IMR-90 (cell line): Measurements from ENCODE around the gene ADAMTS16. TPM values are rescaled to one million over a fixed set of nuclear protein-coding genes. Genes with fewer than 3 reads are reported as not detected.

ENCODE experiments used
- ATAC-seq: fragments of 200-7000 bp; cut with Tn5 transposase; 2 replicates; pipeline ENCODE4 v1.9.1; 2020; ENCODE audit warnings: low read depth, mild to moderate bottlenecking, moderate library complexity
- BruUV-seq: library from RNA; stranded (reverse); fragments of 400-500 nt; replicated peaks from 2 replicates; lab custom pipeline; 2021; lab: Mats Ljungman, UMichigan
- CTCF ChIA-PET: fragments of 300-600 bp; formaldehyde crosslinking; extraction: SDS; loops from one replicate; lab custom pipeline; 2021; ENCODE audit warnings: antibody characterized with exemption; lab: Yijun Ruan, JAX
- POLR2A ChIA-PET: fragments of 300-600 bp; sonication (Branson Sonifier 250); formaldehyde crosslinking; loops from one replicate; lab custom pipeline; 2022; ENCODE audit warnings: antibody characterized with exemption; ENCODE audit not compliant: unreplicated experiment; lab: Charles Lee
- DNase-seq: peaks from one replicate; pipeline ENCODE4 v3.0.0; 2013
- H2AFZ ChIP-seq: replicated peaks from 2 replicates; pipeline ENCODE3; 2013; ENCODE audit warnings: low read length, mild to moderate bottlenecking; ENCODE audit not compliant: poor library complexity
- H2AK5ac ChIP-seq: 2 replicates; pipeline ENCODE4 v1.6.1; 2013; ENCODE audit warnings: low read depth, low read length, inconsistent platforms
- H2AK9ac ChIP-seq: replicated peaks from 2 replicates; pipeline ENCODE3; 2013; ENCODE audit warnings: mild to moderate bottlenecking, low read depth, low read length, moderate library complexity; ENCODE audit not compliant: poor library complexity
- H2BK120ac ChIP-seq: 2 replicates; pipeline ENCODE4 v1.6.1; 2013; ENCODE audit warnings: low read depth, low read length, inconsistent platforms
- H2BK15ac ChIP-seq: 3 replicates; pipeline ENCODE4 v1.6.1; 2013; ENCODE audit warnings: low read depth, low read length, inconsistent platforms
- H2BK20ac ChIP-seq: 2 replicates; pipeline ENCODE4 v1.6.1; 2013; ENCODE audit warnings: low read depth, mild to moderate bottlenecking, inconsistent platforms, low read length, moderate library complexity
- H2BK5ac ChIP-seq: 2 replicates; pipeline ENCODE4 v1.6.1; 2013; ENCODE audit warnings: mild to moderate bottlenecking, low read depth, low read length, inconsistent platforms; ENCODE audit not compliant: poor library complexity, severe bottlenecking
- H3K14ac ChIP-seq: replicated peaks from 2 replicates; pipeline ENCODE4 v1.6.1; 2013; ENCODE audit warnings: low read depth, low read length, inconsistent platforms
- H3K18ac ChIP-seq: 2 replicates; pipeline ENCODE4 v1.6.1; 2013; ENCODE audit warnings: low read depth, low read length, control low read depth
- H3K23ac ChIP-seq: 2 replicates; pipeline ENCODE4 v1.6.1; 2013; ENCODE audit warnings: low read depth, low read length, inconsistent platforms
- H3K27ac ChIP-seq: 2 replicates; pipeline ENCODE4 v1.5.1; 2013; ENCODE audit warnings: mild to moderate bottlenecking, control low read depth, low read length; ENCODE audit not compliant: insufficient read depth
- H3K27me3 ChIP-seq: 2 replicates; pipeline ENCODE4 v1.6.1; 2013; ENCODE audit warnings: low read length; ENCODE audit not compliant: control insufficient read depth, insufficient read depth
- H3K36me3 ChIP-seq: 2 replicates; pipeline ENCODE4 v1.6.1; 2013; ENCODE audit warnings: low read length, mixed read lengths; ENCODE audit not compliant: control insufficient read depth, insufficient read depth
- H3K4ac ChIP-seq: 2 replicates; pipeline ENCODE4 v1.6.1; 2013; ENCODE audit warnings: low read depth, low read length, inconsistent platforms
- H3K4me1 ChIP-seq: 2 replicates; pipeline ENCODE4 v1.6.1; 2013; ENCODE audit warnings: low read length, mixed read lengths; ENCODE audit not compliant: control insufficient read depth, insufficient read depth
- H3K4me2 ChIP-seq: 2 replicates; pipeline ENCODE4 v1.6.1; 2013; ENCODE audit warnings: low read depth, mild to moderate bottlenecking, control low read depth, low read length, moderate library complexity
- H3K4me3 ChIP-seq: 2 replicates; pipeline ENCODE4 v1.5.1; 2013; ENCODE audit warnings: low read depth, mild to moderate bottlenecking, control low read depth, low read length, moderate library complexity; ENCODE audit not compliant: insufficient read depth
- H3K56ac ChIP-seq: 2 replicates; pipeline ENCODE4 v1.6.1; 2013; ENCODE audit warnings: low read length, inconsistent platforms; ENCODE audit not compliant: insufficient read depth; ENCODE audit errors: extremely low read depth
- H3K79me1 ChIP-seq, 2 experiments: 2 replicates each; pipeline ENCODE4 v1.6.1; 2013; ENCODE audit warnings: low read length in 2 of 2, inconsistent platforms in 1 of 2, low read depth in 1 of 2
- H3K9ac ChIP-seq: 2 replicates; pipeline ENCODE4 v1.6.1; 2013; ENCODE audit warnings: low read depth, low read length, control low read depth
- H3K9me1 ChIP-seq: 2 replicates; pipeline ENCODE4 v1.6.1; 2013; ENCODE audit warnings: low read length, inconsistent platforms; ENCODE audit not compliant: insufficient read depth
- H3K9me3 ChIP-seq: 2 replicates; pipeline ENCODE4 v1.6.1; 2013; ENCODE audit warnings: low read length; ENCODE audit not compliant: control insufficient read depth, insufficient read depth
- H4K20me1 ChIP-seq: 2 replicates; pipeline ENCODE4 v1.6.1; 2013; ENCODE audit warnings: low read length, inconsistent platforms; ENCODE audit not compliant: insufficient read depth
- H4K5ac ChIP-seq: 2 replicates; pipeline ENCODE4 v1.6.1; 2013; ENCODE audit warnings: mild to moderate bottlenecking, low read depth, low read length, control low read depth
- H4K8ac ChIP-seq, 2 experiments: 2 replicates each; pipeline ENCODE4 v1.6.1; 2013; ENCODE audit warnings: low read depth in 2 of 2, low read length in 2 of 2, control low read depth in 1 of 2, inconsistent platforms in 1 of 2
- H4K91ac ChIP-seq: 2 replicates; pipeline ENCODE4 v1.6.1; 2013; ENCODE audit warnings: low read depth, low read length, inconsistent platforms; ENCODE audit not compliant: insufficient read depth
- BHLHE40 ChIP-seq: fragments of 150-350 bp; IDR thresholded peaks from 2 replicates; pipeline ENCODE4 v1.6.1; 2016; ENCODE audit warnings: mild to moderate bottlenecking, low read depth, low read length
- CEBPB ChIP-seq: IDR thresholded peaks from 2 replicates; pipeline ENCODE4 v1.6.1; 2012; ENCODE audit warnings: low read depth, low read length, improper control_type of control experiment
- CTCF ChIP-seq: conservative IDR thresholded peaks from 2 replicates; pipeline ENCODE4 v1.5.1; 2012; ENCODE audit warnings: mild to moderate bottlenecking, low read depth, low read length, improper control_type of control experiment
- MAFK ChIP-seq: IDR thresholded peaks from 2 replicates; pipeline ENCODE4 v1.6.1; 2012; ENCODE audit warnings: low read depth, low read length, improper control_type of control experiment
- MXI1 ChIP-seq: IDR thresholded peaks from 2 replicates; pipeline ENCODE4 v1.6.1; 2012; ENCODE audit warnings: low read depth, mild to moderate bottlenecking, low read length, moderate library complexity, borderline replicate concordance
- NFE2L2 ChIP-seq: fragments of 150-350 bp; IDR thresholded peaks from 2 replicates; pipeline ENCODE4 v1.6.1; 2016; ENCODE audit warnings: low read depth, mild to moderate bottlenecking, low read length
- POLR2A ChIP-seq: IDR thresholded peaks from 2 replicates; pipeline ENCODE4 v1.6.1; 2012; ENCODE audit warnings: mild to moderate bottlenecking, low read depth, low read length
- RAD21 ChIP-seq: IDR thresholded peaks from 2 replicates; pipeline ENCODE4 v1.6.1; 2012; ENCODE audit warnings: low read length, improper control_type of control experiment
- USF2 ChIP-seq: fragments of 150-350 bp; IDR thresholded peaks from 2 replicates; pipeline ENCODE4 v1.6.1; 2017; ENCODE audit warnings: mild to moderate bottlenecking, antibody characterized with exemption, low read length, low read depth
- WGBS, 2 experiments: methylation state at CpG; one replicate each; pipeline versions ENCODE4 v1.1.5 to v1.1.7; 2013; ENCODE audit warnings: missing lambda C conversion rate in 2 of 2; ENCODE audit not compliant: insufficient read length in 1 of 2; ENCODE audit errors: extremely low coverage in 2 of 2; 5-methylcytosine and 5-hydroxymethylcytosine counted together
- dilution Hi-C: fragments of 300-500 bp; cut with HindIII; formaldehyde crosslinking; loops from one replicate; pipeline ENCODE4 v1.14.3; 2018; ENCODE audit warnings: low sequenced_read_pairs; ENCODE audit not compliant: unreplicated experiment
- in situ Hi-C: fragments of 300-500 bp; cut with MboI; formaldehyde crosslinking; loops from 3 replicates; pipeline ENCODE4 v1.14.3; 2019; ENCODE audit warnings: low sequenced_read_pairs, inconsistent platforms, mixed read lengths
- intact Hi-C: fragments of 100-400 bp; cut with micrococcal nuclease; formaldehyde crosslinking; loops from 2 replicates; pipeline ENCODE4 v1.10.0; 2022
- polyA plus RNA-seq, 3 experiments: library from polyadenylated mRNA; depleted of rRNA; stranded (reverse); fragments of >200 nt; gene quantifications; 2 replicates each; pipeline ENCODE4 v1.2.3, GENCODE V29; 2012; ENCODE audit warnings: low replicate concordance in 1 of 3
- total RNA-seq: library from RNA; depleted of rRNA; stranded (reverse); fragments of >200 nt; gene quantifications from 2 replicates; pipeline ENCODE4 v1.2.3, GENCODE V29; 2012

Gene ADAMTS16
- total and polyA plus RNA-seq, 2 of the 4 experiments (the other 2 are of a cell fraction), result 0.09 to 0.18 TPM

GRCh38 chr5:5189051-5189430 is 48.9 kb downstream of the ADAMTS16 start:
- no peak overlapping the region for H3K4ac ChIP-seq
- H3K9ac ChIP-seq, result no peak overlapping the region
- WGBS, 2 experiments, result 90% methylated on average over 2 of the region's 7 CpGs; no CpG with 5 or more reads in 1 of the 2 experiments
- no peak overlapping the region for H2BK5ac ChIP-seq
- H3K27me3 ChIP-seq, result no peaks in the 10 kb centered on the region
- ATAC-seq (no peak), DNase-seq (no peak)
- no peak overlapping the region for H2BK20ac ChIP-seq
- no peak overlapping the region for H3K4me3 ChIP-seq
- no peak overlapping the region for H2AK9ac ChIP-seq
- H4K5ac ChIP-seq, result no peak overlapping the region
- no peak overlapping the region for H3K23ac ChIP-seq
- no peak overlapping the region for H2BK120ac ChIP-seq
- H3K79me1 ChIP-seq, result no peaks in the 10 kb centered on the region
- no peak overlapping the region for H4K8ac ChIP-seq
- no peak overlapping the region for H4K91ac ChIP-seq
- ChIA-PET CTCF (no interaction called here), POLR2A (no interaction called here)
- no peaks in the 10 kb centered on the region for H3K4me1 ChIP-seq
- no peaks in the 10 kb centered on the region for H3K36me3 ChIP-seq
- H3K4me2 ChIP-seq, result no peak overlapping the region
- peaks cover 13% of the 10 kb centered on the region for H3K9me3 ChIP-seq
- H2AK5ac ChIP-seq, result no peak overlapping the region
- no peak for TF ChIP-seq MAFK
- no peak for TF ChIP-seq CEBPB
- no peak for TF ChIP-seq RAD21
- TF ChIP-seq CTCF, result no peak
- TF ChIP-seq POLR2A, result no peak
- TF ChIP-seq MXI1, result no peak
- TF ChIP-seq USF2, result no peak
- TF ChIP-seq NFE2L2, result no peak
- TF ChIP-seq BHLHE40, result no peak
- dilution Hi-C loops, result no loop called here
- no peak overlapping the region for H2AFZ ChIP-seq
- in situ Hi-C loops, result no loop called here
- no peak overlapping the region for H3K56ac ChIP-seq
- intact Hi-C loops, result no loop called here
- H3K18ac ChIP-seq, result no peak overlapping the region
- no peaks in the 10 kb centered on the region for H4K20me1 ChIP-seq
- no peaks in the 10 kb centered on the region for H3K9me1 ChIP-seq
- no peak overlapping the region for H2BK15ac ChIP-seq
- no peak overlapping the region for H3K14ac ChIP-seq
- no TSS peak for BruUV-seq
- H3K27ac ChIP-seq, result no peak overlapping the region
